Peyer's patch (tissue), 4 donors: ENCODE measurements around the gene LZTFL1. TPM values are rescaled to one million over a fixed set of nuclear protein-coding genes. Genes with fewer than 3 reads are reported as not detected.

Experiments used
- DNase-seq, 3 donors: peaks; one replicate each; pipeline ENCODE4 v3.0.0-alpha.2; 2017 to 2019
- H3K27ac ChIP-seq, 4 donors: fragments of 200-600 bp; sonication (generic); one replicate each; pipeline ENCODE4 v1.5.1; 2016 to 2019
- H3K27me3 ChIP-seq, 2 donors: fragments of 200-600 bp; sonication (generic); one replicate each; pipeline ENCODE4 v1.5.1; 2019
- H3K36me3 ChIP-seq, 3 donors: fragments of 200-600 bp; sonication (generic); one replicate each; pipeline ENCODE4 v1.5.1; 2016 to 2019
- H3K4me1 ChIP-seq, 4 donors: fragments of 200-600 bp; sonication (generic); one replicate each; pipeline ENCODE4 v1.5.1; 2016 to 2019
- H3K4me3 ChIP-seq, 4 donors: fragments of 200-600 bp; sonication (generic); 1 replicate in 3 of 4; 2 replicates in 1 of 4; pipeline ENCODE4 v1.5.1; 2016 to 2019; ENCODE audit warnings: mild to moderate bottlenecking in 1 of 4
- H3K9me3 ChIP-seq, 4 donors: fragments of 200-600 bp; sonication (generic); one replicate each; pipeline ENCODE4 v1.5.1; 2016 to 2019; ENCODE audit warnings: mild to moderate bottlenecking in 1 of 4
- POLR2A ChIP-seq, 2 donors: fragments of 450-650 bp; IDR thresholded peaks; one replicate each; pipeline ENCODE4 v1.5.1; 2017; ENCODE audit warnings: antibody characterized with exemption in 2 of 2, mild to moderate bottlenecking in 2 of 2, moderate library complexity in 2 of 2
- total RNA-seq, 4 donors: library from RNA; depleted of rRNA; stranded (reverse); fragments of >200 nt; gene quantifications; one replicate each; pipeline ENCODE4 v1.1.0, GENCODE V29; 2016
- TF ChIP-seq, protein P1 (sequence below), 6 experiments: fragments of 450-650 bp in 4 of 6; fragments of 200-600 bp in 2 of 6; sonication (generic) in 1 of 6; IDR thresholded peaks; one replicate each; pipeline ENCODE4 v1.5.1; 2017 to 2019; ENCODE audit warnings: antibody characterized with exemption in 6 of 6, mild to moderate bottlenecking in 3 of 6, moderate library complexity in 1 of 6

The LZTFL1 gene
- total RNA-seq, 4 donors from 2014 or later: 4.9 to 30.5 (median 9.9) TPM

DNA sequence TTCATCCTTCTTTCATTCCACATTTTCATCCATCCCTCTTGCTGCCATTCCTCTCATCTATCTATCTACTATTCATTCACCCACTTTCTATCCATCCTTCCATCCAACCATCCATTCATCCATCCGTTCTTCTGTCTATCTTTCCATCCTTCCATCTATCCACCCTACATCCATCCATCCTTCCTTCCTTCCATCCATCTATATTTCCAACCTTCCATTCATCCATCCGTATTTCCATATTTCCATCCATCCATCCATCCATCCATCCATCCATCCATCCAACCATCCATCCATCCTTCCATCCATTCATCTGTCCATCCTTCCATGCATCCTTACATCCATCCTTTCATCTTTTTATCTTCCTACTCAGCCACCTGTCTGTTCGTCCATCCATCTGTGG, 59.5 kb downstream of the LZTFL1 start:
- DNase-seq: no peak
- Histone ChIP-seq H3K4me1 (peaks cover 0 to 10% (median 0%) of the 10 kb centered on the region in 4 donors), H3K4me3 (no peak overlapping the region), H3K9me3 (no peaks in the 10 kb centered on the region), H3K36me3 (no peaks in the 10 kb centered on the region), H3K27ac (no peak overlapping the region), H3K27me3 (no peaks in the 10 kb centered on the region)
- no peak for TF ChIP-seq POLR2A (IDR thresholded peaks at IDR 0.05)
- TF ChIP-seq, protein P1, sequence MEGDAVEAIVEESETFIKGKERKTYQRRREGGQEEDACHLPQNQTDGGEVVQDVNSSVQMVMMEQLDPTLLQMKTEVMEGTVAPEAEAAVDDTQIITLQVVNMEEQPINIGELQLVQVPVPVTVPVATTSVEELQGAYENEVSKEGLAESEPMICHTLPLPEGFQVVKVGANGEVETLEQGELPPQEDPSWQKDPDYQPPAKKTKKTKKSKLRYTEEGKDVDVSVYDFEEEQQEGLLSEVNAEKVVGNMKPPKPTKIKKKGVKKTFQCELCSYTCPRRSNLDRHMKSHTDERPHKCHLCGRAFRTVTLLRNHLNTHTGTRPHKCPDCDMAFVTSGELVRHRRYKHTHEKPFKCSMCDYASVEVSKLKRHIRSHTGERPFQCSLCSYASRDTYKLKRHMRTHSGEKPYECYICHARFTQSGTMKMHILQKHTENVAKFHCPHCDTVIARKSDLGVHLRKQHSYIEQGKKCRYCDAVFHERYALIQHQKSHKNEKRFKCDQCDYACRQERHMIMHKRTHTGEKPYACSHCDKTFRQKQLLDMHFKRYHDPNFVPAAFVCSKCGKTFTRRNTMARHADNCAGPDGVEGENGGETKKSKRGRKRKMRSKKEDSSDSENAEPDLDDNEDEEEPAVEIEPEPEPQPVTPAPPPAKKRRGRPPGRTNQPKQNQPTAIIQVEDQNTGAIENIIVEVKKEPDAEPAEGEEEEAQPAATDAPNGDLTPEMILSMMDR (IDR thresholded peaks at IDR 0.05): no peak

DNA sequence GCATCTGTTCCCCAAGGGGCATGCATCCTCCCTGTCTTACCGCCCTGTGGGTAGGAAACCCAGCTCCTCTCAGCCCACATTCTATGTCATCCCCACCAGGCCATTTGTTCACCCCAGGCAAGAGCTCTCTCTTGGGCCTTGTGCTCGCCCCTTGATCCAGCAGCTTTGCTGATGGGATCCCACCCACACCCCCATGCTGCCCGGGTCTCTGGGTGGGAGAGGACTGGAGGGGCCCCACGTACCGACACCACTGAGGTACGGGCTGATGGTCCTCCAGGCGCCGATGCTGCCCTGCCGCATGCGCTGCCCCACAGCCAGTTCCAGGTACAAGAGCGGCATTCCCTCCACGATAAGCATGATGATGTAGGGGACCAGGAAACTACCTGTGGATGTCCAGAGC, 60.1 kb downstream of the LZTFL1 start:
- H3K36me3 ChIP-seq: no peaks in the 10 kb centered on the region
- H3K4me3 ChIP-seq: no peak overlapping the region
- peaks cover 0 to 15% (median 0%) of the 10 kb centered on the region in 4 donors for H3K4me1 ChIP-seq
- no peaks in the 10 kb centered on the region for H3K9me3 ChIP-seq
- no peak for DNase-seq
- H3K27ac ChIP-seq: no peak overlapping the region
- H3K27me3 ChIP-seq: no peaks in the 10 kb centered on the region
- no peak for TF ChIP-seq POLR2A (IDR thresholded peaks at IDR 0.05)
- TF ChIP-seq, protein P1 (IDR thresholded peaks at IDR 0.05): no peak

DNA sequence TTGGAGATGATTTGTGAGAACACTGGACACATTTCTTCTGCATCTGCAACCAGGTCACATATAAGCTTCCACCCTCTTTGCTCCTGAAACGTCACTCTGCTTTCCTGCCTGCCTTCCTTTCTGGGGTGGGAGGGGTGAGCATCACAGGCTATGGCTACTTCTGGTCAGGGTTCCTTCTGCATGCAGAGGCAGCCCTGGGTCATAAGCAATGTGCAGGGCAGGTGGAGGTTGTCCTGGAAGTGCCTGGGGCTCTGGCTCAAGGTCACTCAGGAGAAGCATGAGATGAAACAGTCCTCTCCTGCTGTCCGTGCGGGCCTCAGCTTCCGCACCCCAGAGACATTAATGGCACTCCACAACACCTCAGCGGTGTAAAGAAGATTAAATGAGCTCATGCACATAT, 60.6 kb downstream of the LZTFL1 start:
- H3K4me3 ChIP-seq: no peak overlapping the region
- no peaks in the 10 kb centered on the region for H3K27me3 ChIP-seq
- H3K9me3 ChIP-seq: no peaks in the 10 kb centered on the region
- H3K27ac ChIP-seq: no peak overlapping the region
- peaks cover 0 to 20% (median 0%) of the 10 kb centered on the region in 4 donors for H3K4me1 ChIP-seq
- no peak for DNase-seq
- TF ChIP-seq POLR2A (IDR thresholded peaks at IDR 0.05): no peak
- TF ChIP-seq, protein P1 (IDR thresholded peaks at IDR 0.05): no peak
- no peaks in the 10 kb centered on the region for H3K36me3 ChIP-seq

DNA sequence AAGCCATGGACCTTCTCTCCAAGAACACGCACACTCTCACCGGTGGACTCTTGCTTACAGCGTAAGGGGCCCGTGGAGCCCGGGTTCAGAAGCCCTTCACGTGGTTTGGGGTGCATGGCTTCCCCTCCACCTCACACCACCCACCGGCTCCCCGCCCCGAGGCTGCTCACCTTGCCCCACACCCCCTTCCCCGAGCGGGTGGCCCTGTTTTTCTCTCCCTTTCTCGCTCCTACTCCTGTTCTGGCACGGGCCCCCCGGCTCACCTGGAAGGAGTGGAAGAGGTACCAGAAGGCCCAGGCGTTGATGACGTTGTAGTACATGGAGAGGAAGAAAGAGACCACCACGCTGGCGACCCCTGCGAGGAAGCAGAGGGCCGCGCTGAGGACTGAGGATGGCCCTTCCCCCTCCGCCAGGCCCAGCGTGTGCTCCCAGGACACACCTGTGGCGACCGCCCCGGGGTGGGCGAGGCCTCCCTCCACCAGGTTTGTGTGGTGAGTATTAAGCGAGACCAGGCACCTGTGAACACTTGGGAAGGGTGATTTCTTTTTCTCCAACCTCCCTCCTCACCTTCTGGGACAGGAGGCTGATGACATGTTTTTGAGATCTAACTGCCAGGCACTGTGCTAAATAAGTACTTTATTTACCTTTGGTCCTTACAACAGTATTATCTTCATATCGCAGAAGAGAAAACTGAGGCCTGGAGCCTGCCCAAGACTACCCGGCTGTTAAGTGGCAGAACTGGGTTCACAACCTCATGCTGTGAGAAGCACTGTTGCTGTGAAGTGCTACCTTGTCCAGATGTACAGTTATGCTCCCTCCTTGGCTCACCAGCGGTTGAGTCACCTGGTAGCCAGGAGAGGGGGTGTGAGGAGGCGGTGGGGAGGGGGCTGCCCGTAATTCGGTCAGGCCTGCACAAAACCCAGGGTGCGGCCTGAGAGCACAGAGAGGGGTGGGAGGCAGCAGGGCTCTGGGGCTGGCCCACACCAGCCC, 61.9 kb downstream of the LZTFL1 start:
- H3K27me3 ChIP-seq: no peaks in the 10 kb centered on the region
- H3K4me1 ChIP-seq: peaks cover 0 to 30% (median 0%) of the 10 kb centered on the region in 4 donors
- H3K9me3 ChIP-seq: no peaks in the 10 kb centered on the region
- TF ChIP-seq, protein P1 (IDR thresholded peaks at IDR 0.05): no peak
- TF ChIP-seq POLR2A (IDR thresholded peaks at IDR 0.05): no peak
- peak in 1 of 3 donors; percentile 17 for DNase-seq
- no peak overlapping the region for H3K4me3 ChIP-seq
- no peaks in the 10 kb centered on the region for H3K36me3 ChIP-seq
- H3K27ac ChIP-seq: peak overlapping the region in 2 of 4 donors; percentile 23 to 62

DNA sequence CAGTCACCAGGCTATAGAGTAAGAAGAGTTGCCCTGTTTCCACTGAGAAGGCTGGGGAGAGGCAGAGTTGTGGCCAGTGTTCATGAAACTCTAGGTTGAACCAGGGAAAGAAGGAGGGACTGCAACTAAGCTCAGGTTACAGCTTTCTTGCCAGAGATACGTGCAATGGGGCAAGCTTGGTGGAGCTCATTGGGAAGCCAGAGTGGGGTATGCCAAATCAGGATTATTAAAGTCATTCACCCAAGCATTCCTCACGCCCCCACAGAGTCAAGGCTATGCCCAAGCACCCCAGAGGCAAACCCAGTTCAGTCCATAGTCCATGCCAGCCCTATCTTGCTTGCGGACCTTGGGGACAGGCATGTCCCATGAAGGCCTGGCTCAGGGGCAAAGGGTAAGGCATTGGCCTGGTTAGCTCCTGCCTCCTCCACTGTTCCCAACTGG, 63.1 kb downstream of the LZTFL1 start:
- TF ChIP-seq POLR2A (IDR thresholded peaks at IDR 0.05): no peak
- TF ChIP-seq, protein P1 (IDR thresholded peaks at IDR 0.05): no peak
- H3K4me1 ChIP-seq: peaks cover 0 to 40% (median 0%) of the 10 kb centered on the region in 4 donors
- no peaks in the 10 kb centered on the region for H3K9me3 ChIP-seq
- H3K27me3 ChIP-seq: no peaks in the 10 kb centered on the region
- peak in 2 of 3 donors; percentile 63 to 71 for DNase-seq
- H3K4me3 ChIP-seq: no peak overlapping the region
- H3K36me3 ChIP-seq: no peaks in the 10 kb centered on the region
- peak overlapping the region in 2 of 4 donors; percentile 37 to 62 for H3K27ac ChIP-seq
